HEK293 (cell line): Measurements from ENCODE around the gene NME8.
A peak's percentile ranks its signal among the peaks of the same experiment; 100 is the strongest.

ENCODE experiments used
- CTCF ChIA-PET: fragments of 350-600 bp; formaldehyde crosslinking; extraction: SDS; loops from one replicate; lab custom pipeline; 2021; ENCODE audit warnings: antibody characterized with exemption; lab: Yijun Ruan, JAX
- POLR2A ChIA-PET: fragments of 300-600 bp; formaldehyde crosslinking; extraction: SDS; loops from one replicate; lab custom pipeline; 2020; ENCODE audit warnings: antibody characterized with exemption, inconsistent platforms; lab: Yijun Ruan, JAX
- H3K27ac ChIP-seq: fragments of 200-500 bp; sonication (Bioruptor generic); 2 replicates; pipeline ENCODE4 v1.5.1; 2014; ENCODE audit warnings: low read depth, low read length, control low read depth, inconsistent platforms; ENCODE audit errors: extremely low read depth
- H3K36me3 ChIP-seq, 2 experiments: fragments of 200-500 bp in 1 of 2; sonication (Bioruptor generic) in 1 of 2; 1 replicate in 1 of 2; 2 replicates in 1 of 2; pipeline ENCODE4 v1.5.1; 2014 to 2017; ENCODE audit warnings: inconsistent platforms in 2 of 2, low read length in 2 of 2; ENCODE audit not compliant: control insufficient read depth in 2 of 2, insufficient read depth in 1 of 2
- H3K4me1 ChIP-seq: fragments of 200-500 bp; sonication (Bioruptor generic); 2 replicates; pipeline ENCODE4 v1.5.1; 2014; ENCODE audit warnings: mild to moderate bottlenecking, low read length, inconsistent platforms; ENCODE audit not compliant: control insufficient read depth, insufficient read depth
- H3K4me3 ChIP-seq: 2 replicates; pipeline ENCODE4 v1.5.1; 2011; ENCODE audit warnings: low read depth, mild to moderate bottlenecking, control low read depth, low read length, moderate library complexity
- H3K9me3 ChIP-seq: fragments of 200-500 bp; sonication (Bioruptor generic); 2 replicates; pipeline ENCODE4 v1.5.1; 2014; ENCODE audit warnings: low read depth, low read length, inconsistent platforms; ENCODE audit not compliant: control insufficient read depth, insufficient read depth
- ATF2 ChIP-seq: fragments of 450-650 bp; formaldehyde crosslinking; IDR thresholded peaks from 2 replicates; pipeline ENCODE4 v1.5.1; 2016; ENCODE audit warnings: missing biosample characterization, missing genetic modification characterization, low read depth
- GLI2 ChIP-seq: fragments of 450-650 bp; formaldehyde crosslinking; IDR thresholded peaks from 2 replicates; pipeline ENCODE4; 2017; ENCODE audit warnings: missing biosample characterization, missing genetic modification characterization, low read depth, borderline replicate concordance
- KLF16 ChIP-seq: fragments of 450-650 bp; formaldehyde crosslinking; IDR thresholded peaks from 2 replicates; pipeline ENCODE4 v1.5.1; 2017; ENCODE audit warnings: missing biosample characterization, missing genetic modification characterization
- KLF8 ChIP-seq: fragments of 450-650 bp; formaldehyde crosslinking; IDR thresholded peaks from 2 replicates; pipeline ENCODE4 v1.5.1; 2016; ENCODE audit warnings: missing biosample characterization, missing genetic modification characterization
- SCRT2 ChIP-seq: fragments of 450-650 bp; formaldehyde crosslinking; IDR thresholded peaks from 2 replicates; pipeline ENCODE4 v1.5.1; 2016; ENCODE audit warnings: missing biosample characterization, missing genetic modification characterization
- SETDB1 ChIP-seq: IDR thresholded peaks from one replicate; pipeline ENCODE4 v1.6.1; 2017; ENCODE audit warnings: mild to moderate bottlenecking, low read length, moderate library complexity, mixed read lengths; ENCODE audit not compliant: insufficient read length
- YY2 ChIP-seq: fragments of 450-650 bp; formaldehyde crosslinking; IDR thresholded peaks from 2 replicates; pipeline ENCODE4 v1.5.1; 2016; ENCODE audit warnings: missing biosample characterization, missing genetic modification characterization
- ZBTB21 ChIP-seq: fragments of 450-650 bp; formaldehyde crosslinking; IDR thresholded peaks from 2 replicates; pipeline ENCODE4 v1.5.1; 2017; ENCODE audit warnings: missing biosample characterization, missing genetic modification characterization
- ZFHX2 ChIP-seq: fragments of 450-650 bp; formaldehyde crosslinking; conservative IDR thresholded peaks from 2 replicates; pipeline ENCODE4 v1.5.1; 2016; ENCODE audit warnings: missing biosample characterization, missing genetic modification characterization
- ZNF10 ChIP-seq: fragments of 450-650 bp; formaldehyde crosslinking; IDR thresholded peaks from 2 replicates; pipeline ENCODE4 v1.5.1; 2017; ENCODE audit warnings: missing biosample characterization, missing genetic modification characterization
- ZNF114 ChIP-seq: fragments of 450-650 bp; formaldehyde crosslinking; IDR thresholded peaks from 2 replicates; pipeline ENCODE4 v1.5.0; 2017; ENCODE audit warnings: missing biosample characterization, missing genetic modification characterization
- ZNF140 ChIP-seq: fragments of 450-650 bp; formaldehyde crosslinking; IDR thresholded peaks from 2 replicates; pipeline ENCODE4 v1.5.1; 2016; ENCODE audit warnings: missing biosample characterization, missing genetic modification characterization
- ZNF16 ChIP-seq: fragments of 450-650 bp; formaldehyde crosslinking; IDR thresholded peaks from 2 replicates; pipeline ENCODE4 v1.5.1; 2016; ENCODE audit warnings: low read depth, missing biosample characterization, missing genetic modification characterization
- ZNF280C ChIP-seq: fragments of 450-650 bp; formaldehyde crosslinking; IDR thresholded peaks from 2 replicates; pipeline ENCODE4 v1.5.1; 2016; ENCODE audit warnings: missing biosample characterization, missing genetic modification characterization
- ZNF398 ChIP-seq: fragments of 450-650 bp; formaldehyde crosslinking; IDR thresholded peaks from 2 replicates; pipeline ENCODE4 v1.5.1; 2017; ENCODE audit warnings: missing biosample characterization, missing genetic modification characterization
- ZNF433 ChIP-seq: fragments of 450-650 bp; formaldehyde crosslinking; IDR thresholded peaks from 2 replicates; pipeline ENCODE4 v1.5.1; 2016; ENCODE audit warnings: missing biosample characterization, missing genetic modification characterization, low read depth
- ZNF518A ChIP-seq: fragments of 450-650 bp; formaldehyde crosslinking; conservative IDR thresholded peaks from 2 replicates; pipeline ENCODE4 v1.5.1; 2016; ENCODE audit warnings: low read depth, missing biosample characterization, missing genetic modification characterization
- ZNF530 ChIP-seq: fragments of 450-650 bp; formaldehyde crosslinking; IDR thresholded peaks from 2 replicates; pipeline ENCODE4 v1.5.1; 2016; ENCODE audit warnings: low read depth, missing biosample characterization, missing genetic modification characterization
- ZNF558 ChIP-seq: fragments of 450-650 bp; formaldehyde crosslinking; IDR thresholded peaks from 2 replicates; pipeline ENCODE4 v1.5.1; 2016; ENCODE audit warnings: missing biosample characterization, missing genetic modification characterization
- ZNF571 ChIP-seq: fragments of 450-650 bp; formaldehyde crosslinking; IDR thresholded peaks from 2 replicates; pipeline ENCODE4 v1.5.0; 2017; ENCODE audit warnings: missing biosample characterization, missing genetic modification characterization
- ZNF624 ChIP-seq: fragments of 450-650 bp; formaldehyde crosslinking; IDR thresholded peaks from 2 replicates; pipeline ENCODE4 v1.5.1; 2017; ENCODE audit warnings: missing biosample characterization, missing genetic modification characterization
- ZNF692 ChIP-seq: fragments of 450-650 bp; formaldehyde crosslinking; IDR thresholded peaks from 2 replicates; pipeline ENCODE4 v1.5.1; 2016; ENCODE audit warnings: missing biosample characterization, missing genetic modification characterization
- ZNF76 ChIP-seq: fragments of 450-650 bp; formaldehyde crosslinking; IDR thresholded peaks from 2 replicates; pipeline ENCODE4; 2016; ENCODE audit warnings: low read depth, missing biosample characterization, missing genetic modification characterization, borderline replicate concordance

NME8 gene

GRCh38 chr7:37916673-37917660, 68.6 kb downstream of the NME8 start, which contains the start of gene SFRP4 (continued):
- TF ChIP-seq ZNF16 (tag by site-specific recombination) (no peak), ZFHX2 (tag by site-specific recombination) (peak; percentile 4), ZNF433 (no peak), ZNF140 (tag by site-specific recombination) (no peak), SETDB1 (no peak), KLF8 (tag by site-specific recombination) (peak; percentile 17; the same call in 1 of the 2 replicates), ZNF530 (tag by site-specific recombination) (no peak), ZNF692 (tag by site-specific recombination) (0 out of 2 replicates have a peak, but pooled peaks have one; percentile 25), ZNF558 (no peak; the same call in 1 of the 2 replicates), ZNF114 (tag by site-specific recombination) (no peak)

GRCh38 chr7:37918526-37918925, 70.1 kb downstream of the NME8 start:
- ChIA-PET POLR2A (no interaction called here), CTCF (interaction anchor here (0.6 to 3.4 kb wide), 13 partner anchors 9 to 419 kb away, joined by 3 to 26 read pairs (median 6); no protein-coding TSS in a partner anchor)
- Histone ChIP-seq H3K36me3 (no peaks in the 10 kb centered on the region), H3K4me1 (peaks cover 3% of the 10 kb centered on the region; the same call in 1 of the 2 replicates), H3K4me3 (no peak overlapping the region), H3K9me3 (no peaks in the 10 kb centered on the region), H3K27ac (no peak overlapping the region)
- TF ChIP-seq ZNF624 (tag by site-specific recombination) (no peak), ZNF280C (no peak), ZNF10 (tag by site-specific recombination) (no peak), ATF2 (tag by site-specific recombination) (no peak), ZNF398 (tag by site-specific recombination) (no peak), SCRT2 (no peak), ZNF571 (tag by site-specific recombination) (no peak), KLF16 (no peak), ZNF76 (tag by site-specific recombination) (no peak), ZNF518A (tag by site-specific recombination) (no peak), GLI2 (tag by site-specific recombination) (no peak), ZBTB21 (tag by site-specific recombination) (no peak), YY2 (tag by site-specific recombination) (no peak)
